Fibroblast of the aortic adventitia (primary cell): Measurements from ENCODE around the gene SKIDA1. TPM values are rescaled to one million over a fixed set of nuclear protein-coding genes. Genes with fewer than 3 reads are reported as not detected.

ENCODE experiments used
- DNase-seq: peaks from one replicate; pipeline ENCODE4 v3.0.0-alpha.2; 2010; ENCODE audit warnings: low read depth
- H3K4me3 ChIP-seq: 2 replicates; pipeline ENCODE4 v1.5.1; 2011; ENCODE audit warnings: low read depth, mild to moderate bottlenecking, control low read depth, low read length, moderate library complexity
- total RNA-seq: library from RNA; depleted of rRNA; stranded (reverse); fragments of >200 nt; gene quantifications from 2 replicates; pipeline ENCODE4 v1.2.3, GENCODE V29; 2012; ENCODE audit warnings: low replicate concordance
- TF ChIP-seq, protein P1 (sequence below): IDR thresholded peaks from 2 replicates; pipeline ENCODE4 v1.5.1; 2011; ENCODE audit warnings: mild to moderate bottlenecking, low read length, control low read depth, inconsistent platforms; ENCODE audit not compliant: insufficient read depth

Gene SKIDA1
- total RNA-seq, 1 donor = 0.90 TPM

DNA sequence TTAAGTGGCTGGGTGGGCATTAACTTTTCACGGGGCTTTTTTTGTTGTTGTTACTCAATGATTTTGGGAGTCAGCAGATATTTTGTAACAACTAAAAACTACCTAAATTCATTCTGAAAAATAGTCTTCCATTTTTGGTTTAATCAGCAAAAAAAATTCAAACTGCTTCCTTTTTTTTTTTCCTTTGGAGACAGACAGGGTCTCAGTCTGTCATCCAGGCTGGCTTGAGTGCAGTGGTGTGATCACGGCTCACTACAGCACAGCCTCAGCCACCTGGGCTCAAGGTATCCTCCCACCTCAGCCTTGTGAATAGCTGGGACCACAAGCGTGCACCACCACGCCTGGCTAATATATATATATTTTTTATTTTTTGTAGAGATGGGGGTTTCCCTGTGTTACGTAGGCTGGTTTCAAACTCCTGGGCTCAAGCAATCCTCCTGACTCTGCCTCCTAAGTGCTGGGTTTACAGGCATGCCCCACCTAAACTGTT, 36.5 kb downstream of the SKIDA1 start:
- no peak overlapping the region for H3K4me3 ChIP-seq
- TF ChIP-seq, protein P1, sequence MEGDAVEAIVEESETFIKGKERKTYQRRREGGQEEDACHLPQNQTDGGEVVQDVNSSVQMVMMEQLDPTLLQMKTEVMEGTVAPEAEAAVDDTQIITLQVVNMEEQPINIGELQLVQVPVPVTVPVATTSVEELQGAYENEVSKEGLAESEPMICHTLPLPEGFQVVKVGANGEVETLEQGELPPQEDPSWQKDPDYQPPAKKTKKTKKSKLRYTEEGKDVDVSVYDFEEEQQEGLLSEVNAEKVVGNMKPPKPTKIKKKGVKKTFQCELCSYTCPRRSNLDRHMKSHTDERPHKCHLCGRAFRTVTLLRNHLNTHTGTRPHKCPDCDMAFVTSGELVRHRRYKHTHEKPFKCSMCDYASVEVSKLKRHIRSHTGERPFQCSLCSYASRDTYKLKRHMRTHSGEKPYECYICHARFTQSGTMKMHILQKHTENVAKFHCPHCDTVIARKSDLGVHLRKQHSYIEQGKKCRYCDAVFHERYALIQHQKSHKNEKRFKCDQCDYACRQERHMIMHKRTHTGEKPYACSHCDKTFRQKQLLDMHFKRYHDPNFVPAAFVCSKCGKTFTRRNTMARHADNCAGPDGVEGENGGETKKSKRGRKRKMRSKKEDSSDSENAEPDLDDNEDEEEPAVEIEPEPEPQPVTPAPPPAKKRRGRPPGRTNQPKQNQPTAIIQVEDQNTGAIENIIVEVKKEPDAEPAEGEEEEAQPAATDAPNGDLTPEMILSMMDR = no peak
- DNase-seq = no peak

- TF ChIP-seq, protein P1 = no peak
- no peak overlapping the region for H3K4me3 ChIP-seq
- peak; percentile 19 for DNase-seq
These were observed 37.1 kb downstream of the SKIDA1 start for GRCh38 chr10:21488246-21488956.

GRCh38 chr10:21487416-21488180, 37.9 kb downstream of the SKIDA1 start:
- DNase-seq = no peak
- no peak overlapping the region for H3K4me3 ChIP-seq
- TF ChIP-seq, protein P1 = no peak

DNA sequence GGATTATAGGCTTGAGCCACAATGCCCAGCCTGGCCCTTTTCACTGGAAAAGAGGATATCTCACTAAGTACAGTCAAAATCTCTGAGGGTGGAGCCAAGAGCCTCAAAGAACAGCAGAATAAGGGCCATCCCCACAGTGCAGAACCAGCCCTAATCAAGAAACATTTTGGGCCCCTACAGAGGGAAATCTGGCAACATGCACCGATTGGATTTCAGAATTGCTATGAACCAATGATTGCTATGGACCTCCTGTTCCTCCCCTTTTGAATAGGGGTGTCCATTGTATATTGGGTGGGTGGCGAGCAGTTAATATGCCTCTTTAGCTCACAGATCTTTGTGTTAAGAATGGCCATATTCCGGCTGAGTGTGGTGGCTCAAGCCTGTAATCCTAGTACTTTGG, 42.7 kb downstream of the SKIDA1 start:
- no peak for DNase-seq
- TF ChIP-seq, protein P1 = no peak
- no peak overlapping the region for H3K4me3 ChIP-seq

DNA sequence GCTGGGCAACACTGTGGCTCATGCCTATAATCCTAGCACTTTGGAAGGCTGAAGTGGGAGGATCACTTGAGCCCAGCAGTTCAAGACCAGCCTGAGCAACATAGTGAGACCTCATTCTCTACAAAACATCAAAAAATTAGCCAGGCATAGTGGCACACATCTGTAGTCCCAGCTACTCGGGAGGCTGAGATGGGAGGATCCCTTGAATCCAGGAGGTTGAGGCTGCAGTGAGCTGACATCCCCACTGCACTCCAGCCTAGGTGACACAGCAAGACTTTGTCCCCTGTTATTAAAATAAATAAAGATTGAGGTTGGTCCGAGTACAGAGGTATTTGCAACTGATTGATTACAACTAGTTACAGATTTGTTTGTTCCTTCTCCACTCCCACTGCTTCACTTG, 44.1 kb downstream of the SKIDA1 start:
- DNase-seq = no peak
- no peak overlapping the region for H3K4me3 ChIP-seq
- TF ChIP-seq, protein P1 = no peak

- no peak for DNase-seq
- H3K4me3 ChIP-seq = no peak overlapping the region
- TF ChIP-seq, protein P1 = no peak
These were observed 45.7 kb downstream of the SKIDA1 start for GRCh38 chr10:21479570-21480315.
